Measurements from ENCODE around the gene ELAPOR1. TPM values are rescaled to one million over a fixed set of nuclear protein-coding genes. Genes with fewer than 3 reads are reported as not detected.

ELAPOR1 gene
- total RNA-seq, 2 experiments from 2014 or later, result 6.3 TPM

DNA sequence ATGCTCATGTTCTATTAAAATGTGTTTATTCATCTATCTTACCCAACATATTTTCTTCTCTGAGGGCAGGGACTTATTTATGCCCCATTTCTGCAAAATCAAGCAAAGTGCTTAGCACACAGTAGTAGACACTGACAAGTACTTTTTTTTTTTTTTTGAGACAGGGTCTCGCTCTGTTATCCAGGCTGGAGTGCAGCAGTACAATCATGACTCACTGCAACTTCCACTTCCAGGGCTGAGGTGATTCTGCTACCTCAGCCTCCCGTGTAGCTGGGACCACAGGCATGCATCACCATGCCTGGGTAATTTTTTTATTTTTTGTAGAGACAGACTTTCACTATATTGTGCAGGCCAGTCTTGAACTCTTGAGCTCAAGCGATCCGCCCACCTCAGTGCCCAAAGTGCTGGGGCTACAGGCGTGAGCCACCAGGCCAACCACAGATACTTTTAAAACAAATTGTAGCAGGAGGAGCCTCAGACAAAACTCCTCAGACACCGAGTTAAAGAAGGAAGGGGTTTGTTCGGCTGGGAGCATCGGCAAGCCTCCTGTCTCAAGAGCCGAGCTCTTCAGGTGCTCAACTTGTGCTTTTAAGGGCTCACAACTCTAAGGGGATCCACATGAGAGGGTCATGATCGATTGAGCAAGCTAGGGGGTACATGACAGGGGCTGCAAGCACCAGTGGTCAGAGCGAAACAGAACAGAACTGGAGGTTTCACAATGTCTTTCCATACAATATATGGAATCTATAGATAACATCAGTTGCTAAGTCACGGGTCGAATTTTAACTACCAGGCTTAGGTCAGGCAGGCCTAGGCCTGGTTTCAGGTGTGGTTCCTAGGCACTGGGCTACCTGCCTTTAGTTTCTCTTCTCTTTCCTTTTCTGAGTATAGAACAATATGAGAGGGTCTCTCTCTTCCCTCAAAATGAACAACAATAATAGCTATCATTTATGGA, 29.1 kb upstream of the ELAPOR1 start:
- Mint-ChIP-seq H3K27ac (no peak overlapping the region), H3K4me1 (peaks cover 15% of the 10 kb centered on the region), H3K4me3 (no peak overlapping the region), H3K36me3 (ENCODE audit: low read depth) (no peaks in the 10 kb centered on the region), H3K27me3 (no peaks in the 10 kb centered on the region), H3K9me3 (no peaks in the 10 kb centered on the region)
- DNase-seq, result no peak
- CTCF ChIA-PET, result interaction anchor here (0.6 to 5.2 kb wide), 7 partner anchors 9 to 146 kb away, joined by 3 to 18 read pairs (median 3); partner anchors contain the start of genes CLCC1 and TAF13
- POLR2A ChIA-PET, result no interaction called here

DNA sequence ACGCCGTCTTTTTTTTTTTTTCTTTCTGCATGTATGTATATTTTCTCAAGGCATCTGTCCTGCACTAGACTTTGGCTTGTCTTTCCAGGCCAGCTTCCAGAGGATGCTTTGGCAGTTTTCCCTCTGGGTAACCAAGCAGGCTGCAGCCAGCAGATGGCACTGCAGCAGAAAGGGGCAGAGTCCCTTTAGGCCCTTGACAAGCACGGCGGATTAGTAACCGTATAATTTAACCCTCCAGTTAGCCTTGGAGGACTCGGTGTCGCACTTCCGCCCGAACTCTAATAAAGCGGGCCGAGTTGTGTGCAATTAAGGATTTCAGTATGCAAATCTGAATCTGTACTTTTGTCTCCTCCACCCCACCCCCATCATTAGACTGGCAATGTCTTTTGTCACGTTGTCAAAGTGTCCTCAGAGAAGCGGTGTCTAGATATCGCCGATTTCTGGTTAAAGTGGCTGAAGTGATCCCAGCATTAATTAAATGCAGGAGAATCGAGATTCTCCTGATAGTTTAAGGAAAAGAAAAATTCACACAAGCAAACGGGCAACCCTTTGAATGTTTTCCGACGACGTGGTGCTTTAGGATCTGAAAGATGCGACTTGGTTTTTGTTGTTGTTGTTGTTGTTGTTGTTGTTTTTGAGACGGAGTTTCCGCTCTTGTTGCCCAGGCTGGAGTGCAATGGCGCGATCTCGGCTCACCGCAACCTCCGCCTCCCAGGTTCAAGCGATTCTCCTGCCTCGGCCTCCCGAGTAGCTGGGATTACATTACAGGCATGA, 24.5 kb upstream of the ELAPOR1 start:
- peak overlapping the region; percentile 80 for H3K4me3 Mint-ChIP-seq
- H3K27ac Mint-ChIP-seq, result peak overlapping the region; percentile 97
- H3K4me1 Mint-ChIP-seq, result peaks cover 40% of the 10 kb centered on the region
- CTCF ChIA-PET, result interaction anchor here (0.6 to 1.6 kb wide), 5 partner anchors 11 to 1812 kb away, joined by 3 to 9 read pairs (median 4); partner anchors contain the start of gene TAF13
- peaks cover 22% of the 10 kb centered on the region for H3K36me3 Mint-ChIP-seq (ENCODE audit: low read depth)
- POLR2A ChIA-PET, result interaction anchor here (1.6 kb wide), 1 partner anchor 11 kb away, joined by 8 read pairs; no protein-coding TSS in a partner anchor
- peak; percentile 65 for DNase-seq
- H3K9me3 Mint-ChIP-seq, result no peaks in the 10 kb centered on the region
- H3K27me3 Mint-ChIP-seq, result no peaks in the 10 kb centered on the region

GRCh38 chr1:109090196-109091077, 23.5 kb upstream of the ELAPOR1 start, which contains the start of gene TMEM167B:
Gene TMEM167B (plus strand): TSS chr1:109090764. CDS start chr1:109090873, 109 bp downstream.
- H3K27ac Mint-ChIP-seq, result peak within 1 kb of the TSS; percentile 97
- peaks cover 31% of the 10 kb centered on the region for H3K36me3 Mint-ChIP-seq (ENCODE audit: low read depth)
- peaks cover 37% of the 10 kb centered on the region for H3K4me1 Mint-ChIP-seq
- ChIA-PET CTCF (interaction anchor here (0.6 to 1.7 kb wide), 7 partner anchors 9 to 556 kb away, joined by 3 to 21 read pairs (median 3); a partner anchor contains a TSS), POLR2A (interaction anchor here (0.6 to 1.6 kb wide), 2 partner anchors 10 to 20 kb away, joined by 3 to 8 read pairs; no protein-coding TSS in a partner anchor)
- peak within 1 kb of the TSS; percentile 80 for H3K4me3 Mint-ChIP-seq
- peak; percentile 93 for DNase-seq
- H3K27me3 Mint-ChIP-seq, result no peaks in the 10 kb centered on the region
- no peaks in the 10 kb centered on the region for H3K9me3 Mint-ChIP-seq

DNA sequence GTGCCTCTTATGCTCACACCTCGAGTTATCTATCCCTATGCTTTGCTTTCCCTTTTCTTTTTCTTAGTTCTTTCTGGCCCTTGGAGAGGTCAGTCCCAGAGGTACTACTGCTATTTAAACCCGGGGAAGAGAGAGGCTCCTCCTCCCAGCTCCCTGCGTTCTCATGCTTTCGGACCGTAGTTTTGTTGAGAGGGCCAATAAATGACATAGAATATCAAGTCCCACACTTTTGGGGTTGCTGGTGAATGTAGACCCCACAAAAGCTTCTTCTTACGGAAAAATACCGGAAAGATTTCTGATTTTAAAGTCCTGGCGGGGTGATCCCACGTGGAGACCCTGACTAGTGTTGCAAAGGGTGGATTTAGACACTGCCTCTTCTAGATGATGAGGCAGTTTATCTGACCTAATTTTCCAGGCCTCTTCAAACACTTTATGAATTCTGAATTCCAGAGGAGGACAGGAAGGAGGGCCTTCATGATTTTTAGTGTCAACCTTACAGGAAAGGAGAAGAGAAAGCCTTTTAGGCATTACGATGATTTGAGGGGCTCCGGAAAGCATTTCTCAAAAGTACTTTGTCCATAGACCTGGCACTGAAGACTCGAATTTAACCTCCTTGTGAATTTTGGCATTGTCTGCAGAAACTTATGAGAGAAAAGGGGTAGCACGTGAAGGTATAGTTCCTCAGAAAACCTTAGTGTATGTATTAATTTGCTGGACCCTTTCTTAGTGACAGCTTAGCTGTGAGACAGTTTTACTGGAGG, 22.7 kb upstream of the ELAPOR1 start:
- ChIA-PET CTCF (interaction anchor here (0.8 to 1.7 kb wide), 8 partner anchors 8 to 102 kb away, joined by 3 to 21 read pairs (median 4); partner anchors contain the start of gene TAF13), POLR2A (interaction anchor here (0.6 to 1.6 kb wide), 2 partner anchors 9 to 19 kb away, joined by 3 to 8 read pairs; no protein-coding TSS in a partner anchor)
- H3K9me3 Mint-ChIP-seq, result no peaks in the 10 kb centered on the region
- DNase-seq, result no peak
- peak overlapping the region; percentile 97 for H3K27ac Mint-ChIP-seq
- H3K36me3 Mint-ChIP-seq (ENCODE audit: low read depth), result peaks cover 34% of the 10 kb centered on the region
- H3K4me1 Mint-ChIP-seq, result peaks cover 40% of the 10 kb centered on the region
- H3K4me3 Mint-ChIP-seq, result peak overlapping the region; percentile 80
- H3K27me3 Mint-ChIP-seq, result no peaks in the 10 kb centered on the region

- Mint-ChIP-seq H3K27me3 (no peaks in the 10 kb centered on the region), H3K36me3 (ENCODE audit: low read depth) (peaks cover 34% of the 10 kb centered on the region), H3K9me3 (no peaks in the 10 kb centered on the region), H3K27ac (peak overlapping the region; percentile 97), H3K4me1 (peaks cover 40% of the 10 kb centered on the region), H3K4me3 (peak overlapping the region; percentile 80)
- DNase-seq, result no peak
- POLR2A ChIA-PET, result no interaction called here
- CTCF ChIA-PET, result interaction anchor here (0.8 to 1.7 kb wide), 6 partner anchors 8 to 43 kb away, joined by 3 to 21 read pairs (median 4); partner anchors contain the start of gene TAF13
Measured at GRCh38 chr1:109091839-109092193, 22.1 kb upstream of the ELAPOR1 start.

DNA sequence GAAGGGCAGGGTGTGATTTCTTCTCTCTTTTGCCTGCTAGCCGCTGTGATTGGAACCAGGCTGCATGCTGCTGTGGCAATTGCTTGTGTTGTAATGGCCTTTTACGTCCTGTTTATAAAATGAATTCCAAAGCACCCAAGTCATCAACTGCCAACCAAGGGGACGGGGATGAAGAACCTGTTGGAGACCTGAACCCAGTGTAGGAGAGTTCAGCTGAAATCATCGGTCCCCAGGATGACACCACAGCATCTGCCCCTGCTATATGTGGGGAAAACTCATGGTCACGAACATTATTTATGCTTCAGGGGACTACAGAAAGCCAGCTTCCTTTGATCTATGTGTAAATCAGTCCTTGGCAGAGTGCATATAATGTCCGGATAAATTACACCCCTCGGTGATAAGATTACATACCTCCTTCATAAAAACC, 19.5 kb upstream of the ELAPOR1 start:
- H3K4me3 Mint-ChIP-seq, result no peak overlapping the region
- peaks cover 34% of the 10 kb centered on the region for H3K36me3 Mint-ChIP-seq (ENCODE audit: low read depth)
- peaks cover 35% of the 10 kb centered on the region for H3K4me1 Mint-ChIP-seq
- CTCF ChIA-PET, result no interaction called here
- no peak for DNase-seq
- POLR2A ChIA-PET, result no interaction called here
- no peaks in the 10 kb centered on the region for H3K9me3 Mint-ChIP-seq
- H3K27me3 Mint-ChIP-seq, result no peaks in the 10 kb centered on the region
- H3K27ac Mint-ChIP-seq, result no peak overlapping the region

DNA sequence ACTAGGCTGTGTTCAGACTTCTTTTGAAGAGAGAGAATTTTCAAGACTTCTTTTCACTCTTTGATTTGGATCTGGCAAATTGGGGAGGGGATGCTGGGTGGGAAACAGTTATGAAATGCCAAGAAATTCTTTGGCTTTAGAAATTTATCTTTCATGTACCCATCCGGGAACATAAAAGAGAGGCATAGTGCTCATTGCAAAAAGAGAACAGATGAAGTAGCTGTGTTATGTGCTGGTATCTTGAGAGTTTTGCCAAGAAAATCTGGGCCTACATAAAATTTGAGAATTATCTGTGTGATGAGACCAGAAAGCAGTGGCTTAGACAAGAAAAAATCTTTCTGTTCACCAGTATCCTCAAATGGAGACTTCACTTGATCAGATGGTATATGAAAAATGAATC, 19.0 kb upstream of the ELAPOR1 start:
- Mint-ChIP-seq H3K9me3 (no peaks in the 10 kb centered on the region), H3K36me3 (ENCODE audit: low read depth) (peaks cover 34% of the 10 kb centered on the region), H3K27me3 (no peaks in the 10 kb centered on the region), H3K4me1 (peaks cover 34% of the 10 kb centered on the region), H3K4me3 (no peak overlapping the region), H3K27ac (no peak overlapping the region)
- CTCF ChIA-PET, result no interaction called here
- POLR2A ChIA-PET, result no interaction called here
- DNase-seq, result no peak

DNA sequence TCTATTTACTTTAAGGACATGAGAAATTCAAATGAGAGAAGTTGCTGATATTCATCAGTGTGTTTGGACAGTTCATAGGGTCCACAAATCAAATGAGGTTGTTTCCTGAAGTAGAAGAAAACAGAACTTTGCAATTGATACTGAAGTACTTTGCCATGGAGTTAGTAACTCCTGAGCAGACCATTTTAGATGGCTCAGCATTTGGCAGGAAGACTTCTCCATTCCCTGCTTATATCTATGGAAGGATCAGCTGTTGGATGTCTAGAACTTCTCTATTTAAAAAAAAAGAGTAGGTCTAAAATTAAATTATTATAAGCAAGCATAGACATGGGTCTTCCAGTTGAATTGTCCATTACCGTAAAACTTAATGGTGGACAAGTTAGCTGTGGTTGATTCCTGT, 18.3 kb upstream of the ELAPOR1 start:
- Mint-ChIP-seq H3K4me1 (peaks cover 31% of the 10 kb centered on the region), H3K27me3 (no peaks in the 10 kb centered on the region), H3K27ac (no peak overlapping the region), H3K36me3 (ENCODE audit: low read depth) (peaks cover 34% of the 10 kb centered on the region), H3K9me3 (no peaks in the 10 kb centered on the region), H3K4me3 (no peak overlapping the region)
- ChIA-PET POLR2A (no interaction called here), CTCF (interaction anchor here (1.1 kb wide), 1 partner anchor 17 kb away, joined by 5 read pairs; a partner anchor contains a TSS)
- DNase-seq, result no peak

DNA sequence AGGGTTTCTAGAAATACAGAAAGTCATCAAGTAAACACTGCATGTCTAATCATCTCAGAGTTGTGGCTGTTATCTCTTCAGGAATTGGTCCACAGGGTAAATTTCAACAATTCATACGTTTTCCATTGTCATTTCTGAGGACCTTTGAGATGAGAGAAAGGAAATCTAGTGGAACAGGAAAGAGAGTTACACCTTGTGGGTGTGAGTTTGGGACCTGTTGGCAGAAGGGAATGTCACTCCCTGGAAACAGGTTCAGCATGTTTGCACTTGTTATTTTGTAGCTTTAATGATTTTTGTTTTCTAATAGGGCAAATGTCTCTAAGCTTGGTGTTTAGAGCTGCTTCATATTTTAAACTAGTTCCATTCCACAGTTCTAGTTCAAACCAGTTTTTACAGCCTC, 17.8 kb upstream of the ELAPOR1 start:
- Mint-ChIP-seq H3K36me3 (ENCODE audit: low read depth) (peaks cover 34% of the 10 kb centered on the region), H3K4me1 (peaks cover 31% of the 10 kb centered on the region), H3K27me3 (no peaks in the 10 kb centered on the region), H3K27ac (no peak overlapping the region), H3K4me3 (no peak overlapping the region), H3K9me3 (no peaks in the 10 kb centered on the region)
- ChIA-PET CTCF (interaction anchor here (1.1 kb wide), 1 partner anchor 16 kb away, joined by 5 read pairs; a partner anchor contains a TSS), POLR2A (no interaction called here)
- DNase-seq, result no peak

DNA sequence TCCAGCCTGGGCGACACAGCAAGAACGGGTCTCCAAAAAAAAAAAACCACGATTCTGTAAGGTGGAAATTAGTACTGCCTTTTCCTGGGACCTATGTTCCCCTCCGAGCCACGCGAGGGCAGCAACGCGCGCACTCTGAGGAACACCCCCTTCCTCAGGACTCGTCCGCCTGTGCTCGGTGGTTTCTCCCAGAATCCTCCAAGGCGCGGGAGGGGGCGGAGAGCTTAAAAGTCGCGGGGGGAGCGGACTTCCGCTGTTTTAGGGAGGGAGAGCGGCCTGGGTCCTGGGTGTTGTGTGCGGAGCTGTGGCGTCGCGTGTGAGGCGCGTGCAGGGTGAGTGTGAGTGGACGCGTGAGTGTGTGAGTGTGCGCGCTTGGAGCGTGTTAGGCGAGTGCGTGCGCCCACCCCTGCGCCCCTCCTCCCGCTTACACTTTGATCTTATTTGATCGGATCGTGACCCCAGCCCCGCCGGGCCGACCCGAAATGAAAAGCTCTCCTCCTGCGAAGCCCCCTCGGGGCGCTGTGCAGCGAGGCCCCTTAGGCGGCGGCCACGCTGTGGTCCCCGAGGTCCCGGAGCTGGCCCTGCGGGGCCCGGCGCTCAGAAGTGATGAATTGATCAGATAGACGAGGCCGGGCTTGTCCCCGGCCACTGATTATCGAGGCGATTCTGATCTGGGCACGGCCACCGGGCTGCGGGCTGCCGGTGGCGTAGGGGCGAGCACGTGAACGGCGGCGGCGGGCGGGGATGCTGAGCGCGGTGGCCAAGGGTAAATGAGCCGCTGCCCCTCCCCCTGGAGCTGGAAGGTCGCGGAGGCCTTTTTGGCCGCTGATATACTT, 13.8 kb upstream of the ELAPOR1 start:
- peak overlapping the region; percentile 99 for H3K27ac Mint-ChIP-seq
- peaks cover 14% of the 10 kb centered on the region for H3K4me1 Mint-ChIP-seq
- ChIA-PET CTCF (interaction anchor here (0.5 to 5.7 kb wide), 48 partner anchors 8 to 692 kb away, joined by 3 to 77 read pairs (median 4); partner anchors contain the start of genes ELAPOR1, GSTM3, TAF13 and TMEM167B), POLR2A (interaction anchor here (0.6 to 1.4 kb wide), 6 partner anchors 10 to 60 kb away, joined by 3 to 8 read pairs (median 4); partner anchors contain the start of genes TAF13, TMEM167B and WDR47)
- H3K4me3 Mint-ChIP-seq, result peak overlapping the region; percentile 100
- no peaks in the 10 kb centered on the region for H3K27me3 Mint-ChIP-seq
- peaks cover 19% of the 10 kb centered on the region for H3K36me3 Mint-ChIP-seq (ENCODE audit: low read depth)
- no peaks in the 10 kb centered on the region for H3K9me3 Mint-ChIP-seq
- peak; percentile 98 for DNase-seq
